ENCODE measurements around the gene RASGRF1. TPM values are rescaled to one million over a fixed set of nuclear protein-coding genes. Genes with fewer than 3 reads are reported as not detected.

Gene RASGRF1
- polyA plus RNA-seq, 3 donors = 0.11 TPM; not detected in 2

GRCh38 chr15:79006071-79006470 is 84.5 kb downstream of the RASGRF1 start:
- H3K4me3 Mint-ChIP-seq = no peak overlapping the region
- H3K36me3 Mint-ChIP-seq = no peaks in the 10 kb centered on the region
- DNase-seq = no peak
- WGBS (ENCODE audit: insufficient coverage) = 90% methylated on average over 5 of the region's 16 CpGs
- intact Hi-C loops (cut with micrococcal nuclease) = loop anchor here in 1 of 2 donors (5.0 kb wide), 1 partner anchor 94 kb away; no protein-coding TSS in a partner anchor
- no peak overlapping the region for H3K27ac ChIP-seq (ENCODE audit: low read depth in 1 of 2, low read length in 2 of 2)
- H3K9me3 Mint-ChIP-seq = peaks cover 0 to 5% (median 0%) of the 10 kb centered on the region in 7 donors
- no peak for TF ChIP-seq CTCF (IDR thresholded peaks at IDR 0.05)
- H3K9ac ChIP-seq (ENCODE audit: insufficient read depth, low read length, poor library complexity, severe bottlenecking) = no peak overlapping the region
- no peak overlapping the region for H3K4me3 ChIP-seq (replicated peaks in 1 of 3; ENCODE audit: low read depth in 2 of 3, low read length in 3 of 3)
- H3K79me2 ChIP-seq (ENCODE audit: insufficient read depth, low read length) = no peaks in the 10 kb centered on the region
- peak overlapping the region in 2 of 7 donors; percentile 71 to 84 for H3K27ac Mint-ChIP-seq
- no peaks in the 10 kb centered on the region for H4K20me1 ChIP-seq (ENCODE audit: insufficient read depth, low read length)
- no peak overlapping the region for H2AFZ ChIP-seq (ENCODE audit: insufficient read depth, low read depth, low read length, poor library complexity, severe bottlenecking)
- H3K27me3 ChIP-seq (ENCODE audit: control insufficient read depth in 2 of 2, insufficient read depth in 2 of 2, low read length in 2 of 2) = no peaks in the 10 kb centered on the region
- peaks cover 2 to 4% (median 4%) of the 10 kb centered on the region in 3 donors for H3K27me3 Mint-ChIP-seq (ENCODE audit: low read depth in 3 of 3)
- no peaks in the 10 kb centered on the region for H3K9me3 ChIP-seq (replicated peaks in 1 of 2; ENCODE audit: control insufficient read depth in 1 of 2, insufficient read depth in 1 of 2, low read length in 2 of 2)
- H3K4me1 ChIP-seq (ENCODE audit: control insufficient read depth in 1 of 2, insufficient read depth in 2 of 2, low read length in 2 of 2) = peaks cover 32 to 46% of the 10 kb centered on the region in 2 donors
- H3K36me3 ChIP-seq (replicated peaks in 1 of 2; ENCODE audit: control insufficient read depth in 1 of 2, insufficient read depth in 2 of 2, low read length in 2 of 2) = no peaks in the 10 kb centered on the region
- no peak overlapping the region for H3K4me2 ChIP-seq (replicated peaks; ENCODE audit: extremely low read depth, low read length, poor library complexity, severe bottlenecking)
- H3K4me1 Mint-ChIP-seq = peaks cover 48% of the 10 kb centered on the region

- Mint-ChIP-seq H3K36me3 (no peaks in the 10 kb centered on the region), H3K9me3 (peaks cover 0 to 5% (median 0%) of the 10 kb centered on the region in 7 donors), H3K27me3 (ENCODE audit: low read depth in 3 of 3) (peaks cover 4 to 6% (median 4%) of the 10 kb centered on the region in 3 donors), H3K4me1 (peaks cover 42% of the 10 kb centered on the region), H3K4me3 (peak overlapping the region in 1 of 2 donors; percentile 65), H3K27ac (peak overlapping the region; percentile 18 to 88 (median 74))
- no peaks in the 10 kb centered on the region for H3K9me3 ChIP-seq (replicated peaks in 1 of 2; ENCODE audit: control insufficient read depth in 1 of 2, insufficient read depth in 1 of 2, low read length in 2 of 2)
- peak; percentile 74 to 91 (median 89) for DNase-seq
- no peaks in the 10 kb centered on the region for H3K27me3 ChIP-seq (ENCODE audit: control insufficient read depth in 2 of 2, insufficient read depth in 2 of 2, low read length in 2 of 2)
- peak overlapping the region in 1 of 2 donors; percentile 39 for H3K27ac ChIP-seq (ENCODE audit: low read depth in 1 of 2, low read length in 2 of 2)
- TF ChIP-seq CTCF (IDR thresholded peaks at IDR 0.05) = no peak
- no peak overlapping the region for H2AFZ ChIP-seq (ENCODE audit: insufficient read depth, low read depth, low read length, poor library complexity, severe bottlenecking)
- peaks cover 28 to 40% of the 10 kb centered on the region in 2 donors for H3K4me1 ChIP-seq (ENCODE audit: control insufficient read depth in 1 of 2, insufficient read depth in 2 of 2, low read length in 2 of 2)
- no peak overlapping the region for H3K9ac ChIP-seq (ENCODE audit: insufficient read depth, low read length, poor library complexity, severe bottlenecking)
- H3K4me3 ChIP-seq (replicated peaks in 1 of 3; ENCODE audit: low read depth in 2 of 3, low read length in 3 of 3) = peak overlapping the region in 1 of 3 experiments; percentile 36
- H3K36me3 ChIP-seq (replicated peaks in 1 of 2; ENCODE audit: control insufficient read depth in 1 of 2, insufficient read depth in 2 of 2, low read length in 2 of 2) = no peaks in the 10 kb centered on the region
- 40% methylated on average over 1 of the region's 6 CpGs for WGBS (ENCODE audit: insufficient coverage)
- intact Hi-C loops (cut with micrococcal nuclease) = loop anchor here in 1 of 2 donors (2.0 to 5.0 kb wide), 3 partner anchors 16 to 97 kb away; no protein-coding TSS in a partner anchor
- H4K20me1 ChIP-seq (ENCODE audit: insufficient read depth, low read length) = no peaks in the 10 kb centered on the region
- peak overlapping the region; percentile 45 for H3K4me2 ChIP-seq (replicated peaks; ENCODE audit: extremely low read depth, low read length, poor library complexity, severe bottlenecking)
- no peaks in the 10 kb centered on the region for H3K79me2 ChIP-seq (ENCODE audit: insufficient read depth, low read length)
Measured at GRCh38 chr15:79004336-79004735, 86.2 kb downstream of the RASGRF1 start.
